ENCODE measurements around the gene RFX1.

DNA sequence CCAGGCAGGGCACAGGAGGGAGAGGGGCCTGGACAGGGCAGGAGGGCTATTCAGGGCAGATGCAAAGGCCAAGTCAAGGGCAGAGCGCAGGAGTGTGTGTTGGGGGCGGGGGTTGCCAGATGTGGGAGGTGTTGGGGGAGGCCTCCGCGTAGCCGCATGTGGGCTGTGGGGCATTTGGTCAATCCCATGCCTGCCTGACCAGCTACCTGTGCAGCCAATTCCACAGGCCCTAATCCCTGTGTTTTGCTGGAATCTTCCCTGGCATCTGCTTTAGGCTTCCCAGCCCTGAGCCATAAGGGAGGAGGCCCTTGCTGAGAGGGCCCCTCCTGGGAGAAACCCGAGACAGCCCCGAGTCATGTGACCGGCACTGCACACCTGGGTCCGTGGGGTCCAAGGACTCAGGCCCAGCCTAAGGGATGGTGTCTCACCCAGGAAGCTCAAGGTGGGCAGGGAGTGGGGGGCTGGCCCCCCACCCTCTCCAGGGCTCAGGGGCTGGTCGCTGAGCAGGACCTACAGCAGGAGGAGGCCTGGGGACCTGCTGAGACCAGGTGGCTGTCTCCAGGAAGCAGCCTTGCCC is 20.3 kb downstream of the RFX1 start:
- TF ChIP-seq, protein P1, sequence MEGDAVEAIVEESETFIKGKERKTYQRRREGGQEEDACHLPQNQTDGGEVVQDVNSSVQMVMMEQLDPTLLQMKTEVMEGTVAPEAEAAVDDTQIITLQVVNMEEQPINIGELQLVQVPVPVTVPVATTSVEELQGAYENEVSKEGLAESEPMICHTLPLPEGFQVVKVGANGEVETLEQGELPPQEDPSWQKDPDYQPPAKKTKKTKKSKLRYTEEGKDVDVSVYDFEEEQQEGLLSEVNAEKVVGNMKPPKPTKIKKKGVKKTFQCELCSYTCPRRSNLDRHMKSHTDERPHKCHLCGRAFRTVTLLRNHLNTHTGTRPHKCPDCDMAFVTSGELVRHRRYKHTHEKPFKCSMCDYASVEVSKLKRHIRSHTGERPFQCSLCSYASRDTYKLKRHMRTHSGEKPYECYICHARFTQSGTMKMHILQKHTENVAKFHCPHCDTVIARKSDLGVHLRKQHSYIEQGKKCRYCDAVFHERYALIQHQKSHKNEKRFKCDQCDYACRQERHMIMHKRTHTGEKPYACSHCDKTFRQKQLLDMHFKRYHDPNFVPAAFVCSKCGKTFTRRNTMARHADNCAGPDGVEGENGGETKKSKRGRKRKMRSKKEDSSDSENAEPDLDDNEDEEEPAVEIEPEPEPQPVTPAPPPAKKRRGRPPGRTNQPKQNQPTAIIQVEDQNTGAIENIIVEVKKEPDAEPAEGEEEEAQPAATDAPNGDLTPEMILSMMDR (IDR thresholded peaks at IDR 0.05) = no peak
- no peak for TF ChIP-seq POLR2A (IDR thresholded peaks at IDR 0.05)
